GM12878 (cell line): ENCODE measurements around the gene GPC6. TPM values are rescaled to one million over a fixed set of nuclear protein-coding genes. Genes with fewer than 3 reads are reported as not detected.

Experiments used
- ATAC-seq: fragments of 200-7000 bp; cut with Tn5 transposase; 3 replicates; pipeline ENCODE4 v1.9.1; 2020; ENCODE audit warnings: mild to moderate bottlenecking, moderate library complexity
- BruUV-seq: library from RNA; stranded (reverse); fragments of 400-500 nt; replicated peaks from 2 replicates; lab custom pipeline; 2021; lab: Mats Ljungman, UMichigan
- CTCF ChIA-PET: fragments of 300-600 bp; sonication (Branson Sonifier 250); formaldehyde crosslinking; extraction: SDS; loops from one replicate; lab custom pipeline; 2021; ENCODE audit warnings: inconsistent platforms; lab: Yijun Ruan, JAX
- POLR2A ChIA-PET: fragments of 350-600 bp; formaldehyde crosslinking; extraction: SDS; loops from one replicate; lab custom pipeline; 2021; ENCODE audit warnings: inconsistent platforms; lab: Charles Lee
- RAD21 ChIA-PET: fragments of 300-600 bp; sonication (Branson Sonifier 250); formaldehyde crosslinking; loops from one replicate; lab custom pipeline; 2023; ENCODE audit warnings: antibody characterized with exemption; ENCODE audit not compliant: unreplicated experiment; lab: Charles Lee
- SMC1A ChIA-PET: fragments of 300-600 bp; sonication (Branson Sonifier 250); formaldehyde crosslinking; loops from one replicate; lab custom pipeline; 2023; ENCODE audit not compliant: unreplicated experiment, uncharacterized antibody; lab: Charles Lee
- DNase-seq: peaks from one replicate; pipeline ENCODE4 v3.0.0-alpha.2; 2011; ENCODE audit warnings: low read depth, low spot score
- FAIRE-seq: peaks from 3 replicates; lab custom pipeline; 2011; peaks lifted over from hg19 to GRCh38; lab: Jason Lieb, UNC
- H2AFZ ChIP-seq: 2 replicates; pipeline ENCODE4 v1.6.0; 2011; ENCODE audit warnings: low read depth, low read length, control low read depth; ENCODE audit not compliant: control insufficient read depth
- H3K27ac ChIP-seq: 2 replicates; pipeline ENCODE4 v1.5.1; 2011; ENCODE audit warnings: control low read depth; ENCODE audit not compliant: control insufficient read depth, insufficient read depth
- H3K27me3 ChIP-seq, 2 experiments: replicated peaks in 1 of 2; 2 replicates each; pipeline versions ENCODE4 v1.6.0 to v1.6.1; 2011; ENCODE audit warnings: low read length in 1 of 2; ENCODE audit not compliant: control insufficient read depth in 2 of 2, insufficient read depth in 2 of 2
- H3K36me3 ChIP-seq, 2 experiments: 2 replicates each; pipeline ENCODE4 v1.5.1; 2011; ENCODE audit warnings: low read length in 1 of 2; ENCODE audit not compliant: control insufficient read depth in 2 of 2, insufficient read depth in 2 of 2
- H3K4me1 ChIP-seq: 2 replicates; pipeline ENCODE4 v1.6.1; 2011; ENCODE audit warnings: mild to moderate bottlenecking, low read length, moderate library complexity, mixed read lengths; ENCODE audit not compliant: control insufficient read depth, insufficient read depth
- H3K4me2 ChIP-seq: 2 replicates; pipeline ENCODE4 v1.6.0; 2011; ENCODE audit warnings: control low read depth; ENCODE audit not compliant: control insufficient read depth, insufficient read depth
- H3K4me3 ChIP-seq: fragments of 200-600 bp; sonication (generic); 2 replicates; pipeline ENCODE4 v1.5.1; 2016
- H3K79me2 ChIP-seq: 2 replicates; pipeline ENCODE4 v1.6.0; 2011; ENCODE audit warnings: low read length; ENCODE audit not compliant: control insufficient read depth, insufficient read depth
- H3K9ac ChIP-seq: 2 replicates; pipeline ENCODE4 v1.8.0; 2011; ENCODE audit warnings: low read length, control low read depth, mixed read lengths; ENCODE audit not compliant: control insufficient read depth, insufficient read depth
- H3K9me3 ChIP-seq: replicated peaks from 3 replicates; pipeline ENCODE4 v1.5.1; 2011; ENCODE audit warnings: mild to moderate bottlenecking, low read length; ENCODE audit not compliant: control insufficient read depth, insufficient read depth
- H4K20me1 ChIP-seq: 2 replicates; pipeline ENCODE4 v1.6.0; 2011; ENCODE audit not compliant: control insufficient read depth, insufficient read depth
- BCL3 ChIP-seq: IDR thresholded peaks from 2 replicates; pipeline ENCODE4 v1.6.1; 2011; ENCODE audit warnings: borderline replicate concordance, low read depth, mild to moderate bottlenecking, moderate library complexity, low read length; ENCODE audit not compliant: insufficient read depth, poor library complexity, severe bottlenecking
- EGR1 ChIP-seq, 2 experiments: IDR thresholded peaks; 1 replicate in 1 of 2; 2 replicates in 1 of 2; pipeline ENCODE4 v1.6.1; 2011 to 2012; ENCODE audit warnings: low read depth in 2 of 2, low read length in 2 of 2, borderline replicate concordance in 1 of 2, mild to moderate bottlenecking in 1 of 2, moderate library complexity in 1 of 2
- MXI1 ChIP-seq: fragments of 150-350 bp; IDR thresholded peaks from 2 replicates; pipeline ENCODE4 v1.6.1; 2011; ENCODE audit warnings: low read depth, mild to moderate bottlenecking, inconsistent platforms, low read length, improper control_type of control experiment
- RAD21 ChIP-seq: IDR thresholded peaks from 2 replicates; pipeline ENCODE4 v1.6.1; 2011; ENCODE audit warnings: mild to moderate bottlenecking, low read depth, low read length, moderate library complexity; ENCODE audit not compliant: insufficient read depth
- WGBS: methylation state at CpG from one replicate; pipeline ENCODE4 v1.1.6; 2016; ENCODE audit warnings: low lambda C conversion rate; ENCODE audit not compliant: insufficient replicate concordance, insufficient coverage; ENCODE audit errors: missing lambda C conversion rate; 5-methylcytosine and 5-hydroxymethylcytosine counted together
- in situ Hi-C: fragments of 300-500 bp; cut with MboI; formaldehyde crosslinking; loops from 9 replicates; pipeline ENCODE4 v1.14.3; 2018; ENCODE audit warnings: mixed read lengths
- intact Hi-C: fragments of 100-400 bp; cut with micrococcal nuclease; formaldehyde crosslinking; loops from one replicate; pipeline ENCODE4 v1.14.2; 2022; ENCODE audit not compliant: unreplicated experiment
- polyA plus RNA-seq, 11 experiments: library from polyadenylated mRNA; depleted of rRNA in 4 of 11; unstranded in 6 of 11; stranded (reverse) in 5 of 11; fragments of >200 nt; fragmentation: Nextera tagmentation in 4 of 11; fragmentation: Illumina TruSeq in 1 of 11; extraction: Ambion mirVana in 4 of 11; extraction: Trizol in 1 of 11; gene quantifications; 1 replicate in 1 of 11; 2 replicates in 10 of 11; pipeline versions ENCODE4 v1.2.1 to v1.2.3, GENCODE V29; 2011 to 2016; ENCODE audit warnings: inconsistent platforms in 2 of 11, missing spikeins in 2 of 11, low read depth in 1 of 11
- total RNA-seq, 4 experiments: library from RNA; depleted of rRNA in 3 of 4; stranded (reverse); fragments of >200 nt in 3 of 4; fragmentation: Illumina TruSeq in 1 of 4; extraction: Trizol in 1 of 4; gene quantifications; 2 replicates each; pipeline versions ENCODE4 v1.2.1 to v1.2.3, GENCODE V29; 2013 to 2021
- TF ChIP-seq, protein P1 (sequence below): fragments of 450-650 bp; conservative IDR thresholded peaks from 2 replicates; pipeline ENCODE4 v1.6.1; 2017; ENCODE audit warnings: mild to moderate bottlenecking, moderate library complexity

Gene GPC6
- total and polyA plus RNA-seq, 10 of the 15 experiments (the other 5 are each of a cell fraction or from before 2014, with no cell fraction given) = 0.03 to 0.04 (median 0.03) TPM; not detected in 7

- in situ Hi-C loops (no loop called here), intact Hi-C loops (no loop called here)
- FAIRE-seq = no peak
- Histone ChIP-seq H3K4me2 (no peak overlapping the region), H3K79me2 (no peaks in the 10 kb centered on the region), H3K9me3 (no peaks in the 10 kb centered on the region), H3K9ac (no peak overlapping the region), H3K36me3 (no peaks in the 10 kb centered on the region), H3K4me1 (no peaks in the 10 kb centered on the region), H3K4me3 (no peak overlapping the region), H3K27me3 (no peaks in the 10 kb centered on the region), H3K27ac (no peak overlapping the region), H4K20me1 (no peaks in the 10 kb centered on the region), H2AFZ (no peak overlapping the region)
- ChIA-PET CTCF (interaction anchor here (0.5 to 0.7 kb wide), 2 partner anchors 30 to 1478 kb away, joined by 3 to 4 read pairs; no protein-coding TSS in a partner anchor), RAD21 (no interaction called here), POLR2A (no interaction called here), SMC1A (no interaction called here)
- WGBS = 17% methylated on average over 6 of the region's 6 CpGs
- no peak for ATAC-seq
- no TSS peak for BruUV-seq
- TF ChIP-seq RAD21 (no peak), EGR1 (IDR thresholded peaks at IDR 0.05; ENCODE audit: borderline replicate concordance in 1 of 2, low read depth in 2 of 2, low read length in 2 of 2) (no peak), BCL3 (no peak), MXI1 (no peak)
- TF ChIP-seq, protein P1, sequence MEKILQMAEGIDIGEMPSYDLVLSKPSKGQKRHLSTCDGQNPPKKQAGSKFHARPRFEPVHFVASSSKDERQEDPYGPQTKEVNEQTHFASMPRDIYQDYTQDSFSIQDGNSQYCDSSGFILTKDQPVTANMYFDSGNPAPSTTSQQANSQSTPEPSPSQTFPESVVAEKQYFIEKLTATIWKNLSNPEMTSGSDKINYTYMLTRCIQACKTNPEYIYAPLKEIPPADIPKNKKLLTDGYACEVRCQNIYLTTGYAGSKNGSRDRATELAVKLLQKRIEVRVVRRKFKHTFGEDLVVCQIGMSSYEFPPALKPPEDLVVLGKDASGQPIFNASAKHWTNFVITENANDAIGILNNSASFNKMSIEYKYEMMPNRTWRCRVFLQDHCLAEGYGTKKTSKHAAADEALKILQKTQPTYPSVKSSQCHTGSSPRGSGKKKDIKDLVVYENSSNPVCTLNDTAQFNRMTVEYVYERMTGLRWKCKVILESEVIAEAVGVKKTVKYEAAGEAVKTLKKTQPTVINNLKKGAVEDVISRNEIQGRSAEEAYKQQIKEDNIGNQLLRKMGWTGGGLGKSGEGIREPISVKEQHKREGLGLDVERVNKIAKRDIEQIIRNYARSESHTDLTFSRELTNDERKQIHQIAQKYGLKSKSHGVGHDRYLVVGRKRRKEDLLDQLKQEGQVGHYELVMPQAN = no peak
- DNase-seq = no peak
Measured at GRCh38 chr13:93726173-93726957, 499.8 kb downstream of the GPC6 start.
